ENCODE measurements around the gene CAMSAP2. TPM values are rescaled to one million over a fixed set of nuclear protein-coding genes. Genes with fewer than 3 reads are reported as not detected.

Gene CAMSAP2
- total RNA-seq, 1 experiment from 2014 or later = 40.3 TPM

DNA sequence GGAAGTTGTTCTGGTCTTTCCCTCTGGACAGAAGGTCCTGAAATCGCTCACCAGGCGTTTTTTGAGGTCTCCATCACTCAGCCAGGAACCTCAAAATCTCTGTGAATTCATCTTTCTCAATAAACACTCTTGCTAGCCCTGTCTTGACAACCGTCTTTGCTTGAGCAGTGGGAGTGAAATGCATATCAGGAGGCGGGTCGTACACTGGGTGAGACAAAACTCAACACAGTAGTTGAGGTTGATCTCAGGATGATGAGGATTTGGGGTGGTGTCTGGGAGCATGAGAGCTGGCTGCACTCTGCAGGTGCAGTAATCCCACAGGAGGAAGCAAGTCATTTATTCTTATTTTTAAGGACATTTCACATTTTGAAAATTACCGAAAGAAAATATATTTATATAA, 136.0 kb downstream of the CAMSAP2 start:
- H3K79me2 ChIP-seq (ENCODE audit: low read depth) = no peaks in the 10 kb centered on the region
- DNase-seq = no peak
- intact Hi-C loops (cut with micrococcal nuclease; ENCODE audit: unreplicated experiment) = no loop called here
- no peak overlapping the region for H2AFZ ChIP-seq
- no peaks in the 10 kb centered on the region for H3K4me1 ChIP-seq (replicated peaks; ENCODE audit: insufficient read depth)
- no peak overlapping the region for H3K4me2 ChIP-seq
- H3F3A ChIP-seq (ENCODE audit: insufficient read depth, low read depth) = peaks cover 5% of the 10 kb centered on the region; the same call in 1 of the 2 replicates
- H3K27ac ChIP-seq = no peak overlapping the region
- H3K9me3 ChIP-seq (ENCODE audit: insufficient read depth, low read depth) = no peaks in the 10 kb centered on the region
- ChIA-PET CTCF (no interaction called here), POLR2A (ENCODE audit: unreplicated experiment) (no interaction called here)
- TF ChIP-seq, protein P1, sequence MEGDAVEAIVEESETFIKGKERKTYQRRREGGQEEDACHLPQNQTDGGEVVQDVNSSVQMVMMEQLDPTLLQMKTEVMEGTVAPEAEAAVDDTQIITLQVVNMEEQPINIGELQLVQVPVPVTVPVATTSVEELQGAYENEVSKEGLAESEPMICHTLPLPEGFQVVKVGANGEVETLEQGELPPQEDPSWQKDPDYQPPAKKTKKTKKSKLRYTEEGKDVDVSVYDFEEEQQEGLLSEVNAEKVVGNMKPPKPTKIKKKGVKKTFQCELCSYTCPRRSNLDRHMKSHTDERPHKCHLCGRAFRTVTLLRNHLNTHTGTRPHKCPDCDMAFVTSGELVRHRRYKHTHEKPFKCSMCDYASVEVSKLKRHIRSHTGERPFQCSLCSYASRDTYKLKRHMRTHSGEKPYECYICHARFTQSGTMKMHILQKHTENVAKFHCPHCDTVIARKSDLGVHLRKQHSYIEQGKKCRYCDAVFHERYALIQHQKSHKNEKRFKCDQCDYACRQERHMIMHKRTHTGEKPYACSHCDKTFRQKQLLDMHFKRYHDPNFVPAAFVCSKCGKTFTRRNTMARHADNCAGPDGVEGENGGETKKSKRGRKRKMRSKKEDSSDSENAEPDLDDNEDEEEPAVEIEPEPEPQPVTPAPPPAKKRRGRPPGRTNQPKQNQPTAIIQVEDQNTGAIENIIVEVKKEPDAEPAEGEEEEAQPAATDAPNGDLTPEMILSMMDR (conservative IDR thresholded peaks at IDR 0.05) = no peak
- no peak for TF ChIP-seq EZH2 (IDR thresholded peaks at IDR 0.05; ENCODE audit: low read depth)
- no peaks in the 10 kb centered on the region for H3K27me3 ChIP-seq (ENCODE audit: insufficient read depth, low read depth)
- H3K9me2 ChIP-seq (ENCODE audit: insufficient read depth) = no peaks in the 10 kb centered on the region
- no peaks in the 10 kb centered on the region for H3K36me3 ChIP-seq (ENCODE audit: low read depth)
- no peak overlapping the region for H3K4me3 ChIP-seq
- BruUV-seq (replicated peaks) = no TSS peak
- no peaks in the 10 kb centered on the region for H4K20me1 ChIP-seq (ENCODE audit: insufficient read depth)

DNA sequence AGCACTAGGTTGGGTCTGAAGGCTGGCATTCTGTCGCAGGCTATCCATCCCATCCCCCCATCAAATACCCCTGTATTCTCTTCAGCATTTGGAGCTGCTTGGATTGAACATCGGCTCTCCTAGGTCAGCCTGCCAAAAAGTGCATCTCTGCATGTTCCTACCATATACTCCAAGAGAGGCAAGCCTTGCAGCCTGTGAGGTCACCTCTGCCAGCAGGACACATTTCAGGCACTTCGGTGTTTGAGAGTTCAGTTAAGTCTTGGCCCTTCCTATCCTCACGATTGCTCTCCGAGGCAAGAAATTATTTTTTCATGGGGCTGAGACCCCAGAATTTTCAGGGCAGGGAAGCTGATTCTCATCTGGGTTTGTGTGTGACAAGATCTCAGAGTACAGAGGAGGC, 136.7 kb downstream of the CAMSAP2 start:
- BruUV-seq (replicated peaks) = no TSS peak
- Histone ChIP-seq H3K4me1 (replicated peaks; ENCODE audit: insufficient read depth) (no peaks in the 10 kb centered on the region), H3F3A (ENCODE audit: insufficient read depth, low read depth) (peaks cover 5% of the 10 kb centered on the region; the same call in 1 of the 2 replicates), H2AFZ (no peak overlapping the region), H4K20me1 (ENCODE audit: insufficient read depth) (no peaks in the 10 kb centered on the region), H3K9me3 (ENCODE audit: insufficient read depth, low read depth) (no peaks in the 10 kb centered on the region), H3K4me2 (no peak overlapping the region), H3K27me3 (ENCODE audit: insufficient read depth, low read depth) (no peaks in the 10 kb centered on the region), H3K4me3 (no peak overlapping the region), H3K27ac (no peak overlapping the region), H3K36me3 (ENCODE audit: low read depth) (no peaks in the 10 kb centered on the region), H3K9me2 (ENCODE audit: insufficient read depth) (no peaks in the 10 kb centered on the region), H3K79me2 (ENCODE audit: low read depth) (no peaks in the 10 kb centered on the region)
- DNase-seq = no peak
- intact Hi-C loops (cut with micrococcal nuclease; ENCODE audit: unreplicated experiment) = no loop called here
- POLR2A ChIA-PET (ENCODE audit: unreplicated experiment) = no interaction called here
- CTCF ChIA-PET = no interaction called here
- no peak for TF ChIP-seq EZH2 (IDR thresholded peaks at IDR 0.05; ENCODE audit: low read depth)
- TF ChIP-seq, protein P1 (conservative IDR thresholded peaks at IDR 0.05) = no peak

DNA sequence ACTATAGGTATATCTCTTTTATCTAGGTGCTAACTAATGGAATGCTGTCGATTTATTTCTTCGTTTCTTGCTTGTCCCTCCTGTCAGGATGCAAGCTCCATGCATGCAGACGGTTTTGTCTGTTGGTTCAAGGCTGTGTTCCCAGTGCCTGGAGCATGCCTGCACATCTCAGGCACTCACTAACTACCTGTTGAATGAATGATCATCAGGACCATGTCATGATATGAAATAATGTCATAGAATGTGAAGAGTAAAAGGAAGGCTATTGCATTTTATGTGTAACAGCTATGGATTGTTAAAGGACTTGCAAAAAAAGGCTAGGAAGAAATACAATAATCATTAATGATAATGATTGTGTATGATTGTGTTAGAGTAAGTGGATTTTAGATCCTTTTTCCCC, 138.3 kb downstream of the CAMSAP2 start:
- H3K9me3 ChIP-seq (ENCODE audit: insufficient read depth, low read depth) = no peaks in the 10 kb centered on the region
- no peak for TF ChIP-seq EZH2 (IDR thresholded peaks at IDR 0.05; ENCODE audit: low read depth)
- TF ChIP-seq, protein P1 (conservative IDR thresholded peaks at IDR 0.05) = no peak
- no peaks in the 10 kb centered on the region for H3K27me3 ChIP-seq (ENCODE audit: insufficient read depth, low read depth)
- no peak for DNase-seq
- POLR2A ChIA-PET (ENCODE audit: unreplicated experiment) = no interaction called here
- H3F3A ChIP-seq (ENCODE audit: insufficient read depth, low read depth) = peaks cover 5% of the 10 kb centered on the region; the same call in 1 of the 2 replicates
- intact Hi-C loops (cut with micrococcal nuclease; ENCODE audit: unreplicated experiment) = no loop called here
- H2AFZ ChIP-seq = no peak overlapping the region
- CTCF ChIA-PET = interaction anchor here (0.6 to 1.0 kb wide), 3 partner anchors 95 to 944 kb away, joined by 3 to 6 read pairs (median 5); no protein-coding TSS in a partner anchor
- no peak overlapping the region for H3K4me3 ChIP-seq
- no peak overlapping the region for H3K4me2 ChIP-seq
- H3K36me3 ChIP-seq (ENCODE audit: low read depth) = no peaks in the 10 kb centered on the region
- no peaks in the 10 kb centered on the region for H3K79me2 ChIP-seq (ENCODE audit: low read depth)
- no TSS peak for BruUV-seq (replicated peaks)
- H4K20me1 ChIP-seq (ENCODE audit: insufficient read depth) = no peaks in the 10 kb centered on the region
- H3K27ac ChIP-seq = no peak overlapping the region
- no peaks in the 10 kb centered on the region for H3K9me2 ChIP-seq (ENCODE audit: insufficient read depth)
- no peaks in the 10 kb centered on the region for H3K4me1 ChIP-seq (replicated peaks; ENCODE audit: insufficient read depth)
